Measurements from ENCODE around the gene VAV1. TPM values are rescaled to one million over a fixed set of nuclear protein-coding genes. Genes with fewer than 3 reads are reported as not detected.

VAV1 gene
- total and polyA plus RNA-seq, 2 donors (not counting 3 experiments of a cell fraction or from before 2014, with no cell fraction given): not detected

- Histone ChIP-seq H3K4me1 (ENCODE audit: control insufficient read depth, extremely low read depth, insufficient read depth, low read length) (peaks cover 48% of the 10 kb centered on the region), H4K20me1 (replicated peaks; ENCODE audit: control insufficient read depth, extremely low read depth, insufficient read depth, low read length) (no peaks in the 10 kb centered on the region), H3K36me3 (ENCODE audit: control insufficient read depth in 2 of 2, extremely low read depth in 1 of 2, insufficient read depth in 2 of 2, low read length in 2 of 2) (peaks cover 0 to 11% of the 10 kb centered on the region in 2 experiments), H3K9me1 (replicated peaks; ENCODE audit: control insufficient read depth, extremely low read depth, insufficient read depth, low read length) (no peaks in the 10 kb centered on the region), H2AFZ (ENCODE audit: low read depth, low read length) (peak overlapping the region; percentile 53), H3K27me3 (ENCODE audit: control insufficient read depth in 2 of 2, insufficient read depth in 2 of 2, low read length in 2 of 2) (no peaks in the 10 kb centered on the region), H3K9me3 (replicated peaks; ENCODE audit: control insufficient read depth, insufficient read depth, low read length) (no peaks in the 10 kb centered on the region), H3K27ac (ENCODE audit: insufficient read depth, low read depth, low read length) (peak overlapping the region; percentile 61), H3K79me2 (ENCODE audit: control insufficient read depth, insufficient read depth, low read length) (peaks cover 33% of the 10 kb centered on the region), H3K9ac (replicated peaks; ENCODE audit: extremely low read depth, insufficient read depth, low read length) (peak overlapping the region; percentile 60), H3K4me2 (ENCODE audit: insufficient read depth, low read length) (peak overlapping the region; percentile 78), H3K4me3 (replicated peaks in 1 of 3; ENCODE audit: insufficient read depth in 1 of 3, low read depth in 1 of 3, low read length in 3 of 3) (peak overlapping the region; percentile 66 to 92 (median 80))
- peak; percentile 38 for DNase-seq (ENCODE audit: low read depth, low spot score)
- CTCF ChIA-PET: interaction anchor here (6.2 kb wide), 1 partner anchor 122 kb away, joined by 179 read pairs; no protein-coding TSS in a partner anchor
- POLR2A ChIA-PET: interaction anchor here (0.6 kb wide), 1 partner anchor 123 kb away, joined by 5 read pairs; no protein-coding TSS in a partner anchor
- intact Hi-C loops (cut with micrococcal nuclease) (loop anchor here (5.0 to 10.0 kb wide), 6 partner anchors 62 to 1828 kb away; partner anchors contain the start of genes ALKBH7, KHSRP, TNFSF14 and TNFSF9), dilution Hi-C loops (cut with MboI; ENCODE audit: extremely low pct_ligation_motif_present, low sequenced_read_pairs) (no loop called here)
- TF ChIP-seq CTCF (IDR thresholded peaks at IDR 0.05; ENCODE audit: extremely low read depth in 1 of 2, insufficient read depth in 1 of 2, low read depth in 1 of 2, low read length in 2 of 2): no peak
- no peak for TF ChIP-seq MAX (IDR thresholded peaks at IDR 0.05; ENCODE audit: insufficient read depth, insufficient read length)
- TF ChIP-seq POLR2AphosphoS5 (IDR thresholded peaks at IDR 0.05; ENCODE audit: insufficient read depth, low read depth, low read length): no peak
- no peak for TF ChIP-seq POLR2A (IDR thresholded peaks at IDR 0.05; ENCODE audit: low read depth, low read length)
- no peak for TF ChIP-seq JUN (IDR thresholded peaks at IDR 0.05; ENCODE audit: borderline replicate concordance, insufficient read depth, insufficient read length, low read depth)
- TF ChIP-seq EZH2 (IDR thresholded peaks at IDR 0.05; ENCODE audit: borderline replicate concordance, low read depth, low read length, severe bottlenecking): no peak
- no peak for TF ChIP-seq MYC (IDR thresholded peaks at IDR 0.05; ENCODE audit: low read depth, low read length)
- TF ChIP-seq GATA2 (IDR thresholded peaks at IDR 0.05; ENCODE audit: insufficient read depth, insufficient read length, low read depth, low read length): no peak
- TF ChIP-seq FOS (IDR thresholded peaks at IDR 0.05; ENCODE audit: borderline replicate concordance, insufficient read depth, low read length): no peak
- BruUV-seq (replicated peaks): no TSS peak
- peak; percentile 40 for FAIRE-seq
These were observed 32.5 kb upstream of the VAV1 start for GRCh38 chr19:6739883-6740588.
